ENCODE data around the gene SLC7A1.

Gene SLC7A1

DNA sequence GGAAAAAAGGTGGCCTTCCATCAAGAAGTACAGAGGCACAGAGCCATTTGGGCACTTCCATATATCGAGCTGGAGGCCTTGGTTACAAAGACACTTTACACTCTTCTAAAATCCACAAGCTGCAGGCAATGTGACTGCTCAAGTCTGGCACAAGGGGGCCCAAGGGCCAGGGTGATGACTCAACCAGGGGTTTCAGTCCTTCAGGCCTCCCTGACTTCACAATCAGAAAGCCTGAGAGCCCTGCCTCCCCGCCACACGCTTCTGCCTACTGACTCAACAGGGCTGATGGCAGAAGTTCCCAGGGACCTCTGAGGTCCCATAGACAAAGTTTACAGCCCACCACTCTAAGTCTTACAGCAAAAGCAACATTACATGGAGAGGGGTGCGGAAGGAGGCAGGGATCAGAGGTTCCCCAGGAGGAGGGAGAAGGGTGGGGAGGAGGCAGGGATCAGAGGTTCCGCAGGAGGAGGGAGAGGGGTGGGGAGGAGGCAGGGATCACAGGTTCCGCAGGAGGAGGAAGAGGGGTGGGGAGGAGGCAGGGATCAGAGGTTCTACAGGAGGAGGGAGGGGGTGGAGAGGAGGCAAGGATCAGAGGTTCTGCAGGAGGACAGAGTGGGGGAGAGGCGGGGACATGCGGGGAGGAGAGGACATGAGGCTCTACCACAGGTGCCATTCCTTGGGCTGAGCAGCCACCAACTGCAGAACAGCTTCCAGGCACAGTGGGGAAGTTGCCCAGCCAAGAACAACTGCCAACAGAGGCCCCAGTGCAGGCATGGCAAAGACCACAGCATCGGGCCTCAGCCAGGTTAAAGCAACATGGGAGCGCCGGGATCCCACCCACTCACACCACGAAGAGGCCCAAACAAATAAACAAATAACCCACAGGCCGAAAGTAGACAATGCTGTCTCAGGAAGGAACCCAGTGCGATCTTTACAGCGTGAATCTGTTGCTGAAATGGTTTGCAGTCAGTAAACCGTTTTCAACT is 52.0 kb downstream of the SLC7A1 start:
- no peaks in the 10 kb centered on the region for H3K27me3 ChIP-seq (ENCODE audit: control insufficient read depth in 2 of 2, insufficient read depth in 2 of 2, low read length in 2 of 2)
- H3K9ac ChIP-seq (ENCODE audit: low read depth in 1 of 2, low read length in 2 of 2): no peak overlapping the region
- H3K4me3 ChIP-seq (ENCODE audit: low read length in 2 of 2): no peak overlapping the region
- no peaks in the 10 kb centered on the region for H3K9me3 ChIP-seq (ENCODE audit: control insufficient read depth in 2 of 2, low read length in 2 of 2)
- H3K27ac ChIP-seq (ENCODE audit: low read depth in 2 of 2, low read length in 2 of 2): no peak overlapping the region
- peaks cover 7 to 9% of the 10 kb centered on the region in 2 donors for H3K4me1 ChIP-seq (ENCODE audit: control insufficient read depth in 2 of 2, insufficient read depth in 2 of 2, low read length in 2 of 2)
- H3K36me3 ChIP-seq (ENCODE audit: control insufficient read depth in 2 of 2, insufficient read depth in 2 of 2, low read length in 2 of 2): peaks cover 0 to 3% of the 10 kb centered on the region in 2 donors

DNA sequence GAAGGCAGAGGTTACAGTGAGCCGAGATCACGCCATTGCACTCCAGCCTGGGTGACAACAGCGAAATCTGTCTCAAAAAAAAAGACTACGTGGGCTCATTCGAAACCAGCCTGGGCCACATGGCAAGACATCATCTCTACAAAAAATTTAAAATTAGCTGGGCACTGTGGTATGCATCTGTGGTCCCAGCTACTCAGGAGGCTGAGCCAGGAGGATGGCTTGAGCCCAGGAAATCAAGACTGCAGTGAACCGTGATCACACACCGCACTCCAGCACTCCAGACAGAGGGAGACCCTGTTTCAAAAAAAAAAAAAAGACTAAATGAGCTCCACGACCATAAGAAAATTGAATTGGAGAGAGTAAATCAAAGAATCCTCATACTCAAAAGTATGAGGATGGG is 53.1 kb downstream of the SLC7A1 start:
- Histone ChIP-seq H3K27me3 (ENCODE audit: control insufficient read depth in 2 of 2, insufficient read depth in 2 of 2, low read length in 2 of 2) (no peaks in the 10 kb centered on the region), H3K4me1 (ENCODE audit: control insufficient read depth in 2 of 2, insufficient read depth in 2 of 2, low read length in 2 of 2) (peaks cover 0 to 4% of the 10 kb centered on the region in 2 donors)

DNA sequence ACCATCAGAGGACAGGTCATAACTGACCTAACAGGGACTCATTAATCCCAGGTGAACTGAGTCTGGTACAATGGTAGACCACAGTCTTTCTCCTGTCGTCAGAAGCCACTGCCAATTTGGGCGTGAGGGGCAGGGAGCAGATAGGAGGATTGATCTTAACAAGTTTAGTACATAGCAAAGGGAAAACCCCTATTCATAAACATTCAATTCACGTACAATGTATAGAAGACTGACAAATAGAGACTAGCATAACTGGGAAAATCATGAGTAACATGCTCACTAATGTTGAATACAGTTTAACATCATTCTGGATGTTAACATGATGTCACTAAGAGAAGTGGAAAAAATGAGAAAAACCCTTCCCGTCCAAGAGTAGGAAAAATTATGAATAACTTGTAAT is 54.1 kb downstream of the SLC7A1 start:
- peaks cover 0 to 3% of the 10 kb centered on the region in 2 donors for H3K36me3 ChIP-seq (ENCODE audit: control insufficient read depth in 2 of 2, insufficient read depth in 2 of 2, low read length in 2 of 2)
- no peak overlapping the region for H3K4me3 ChIP-seq (ENCODE audit: low read length in 2 of 2)
- no peaks in the 10 kb centered on the region for H3K27me3 ChIP-seq (ENCODE audit: control insufficient read depth in 2 of 2, insufficient read depth in 2 of 2, low read length in 2 of 2)
- no peak overlapping the region for H3K27ac ChIP-seq (ENCODE audit: low read depth in 2 of 2, low read length in 2 of 2)
- peaks cover 0 to 4% of the 10 kb centered on the region in 2 donors for H3K4me1 ChIP-seq (ENCODE audit: control insufficient read depth in 2 of 2, insufficient read depth in 2 of 2, low read length in 2 of 2)
- H3K9me3 ChIP-seq (ENCODE audit: control insufficient read depth in 2 of 2, low read length in 2 of 2): no peaks in the 10 kb centered on the region
- H3K9ac ChIP-seq (ENCODE audit: low read depth in 1 of 2, low read length in 2 of 2): no peak overlapping the region

More for the DNA sequence above, 53.1 kb downstream of the SLC7A1 start:
- Histone ChIP-seq H3K4me3 (ENCODE audit: low read length in 2 of 2) (no peak overlapping the region), H3K9ac (ENCODE audit: low read depth in 1 of 2, low read length in 2 of 2) (no peak overlapping the region), H3K9me3 (ENCODE audit: control insufficient read depth in 2 of 2, low read length in 2 of 2) (no peaks in the 10 kb centered on the region), H3K27ac (ENCODE audit: low read depth in 2 of 2, low read length in 2 of 2) (no peak overlapping the region), H3K36me3 (ENCODE audit: control insufficient read depth in 2 of 2, insufficient read depth in 2 of 2, low read length in 2 of 2) (peaks cover 0 to 3% of the 10 kb centered on the region in 2 donors)

GRCh38 chr13:29540799-29541198 is 54.7 kb downstream of the SLC7A1 start:
- H3K36me3 ChIP-seq (ENCODE audit: control insufficient read depth in 2 of 2, insufficient read depth in 2 of 2, low read length in 2 of 2): peaks cover 1 to 4% of the 10 kb centered on the region in 2 donors

DNA sequence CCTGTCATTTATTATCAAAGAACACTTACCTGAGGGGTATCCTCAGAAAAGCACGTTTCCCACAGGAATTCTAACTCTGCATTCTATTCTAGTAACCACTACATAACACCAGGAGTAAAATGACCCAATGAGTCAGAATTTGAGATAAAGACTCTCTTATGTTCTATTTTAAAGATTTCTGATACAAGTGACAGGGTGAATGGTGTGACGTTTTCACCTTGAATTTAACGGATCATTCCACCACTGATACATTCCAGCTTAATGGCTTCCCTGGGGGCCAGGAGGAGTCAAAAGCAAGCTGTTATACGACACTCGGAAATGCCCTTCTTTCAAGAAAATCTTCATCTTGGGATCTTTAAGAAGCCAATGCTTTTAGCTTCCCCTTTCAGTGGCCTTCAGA is 55.2 kb downstream of the SLC7A1 start:
- H3K4me3 ChIP-seq (ENCODE audit: low read length in 2 of 2): no peak overlapping the region
- H3K27ac ChIP-seq (ENCODE audit: low read depth in 2 of 2, low read length in 2 of 2): no peak overlapping the region

More at GRCh38 chr13:29540799-29541198, 54.7 kb downstream of the SLC7A1 start:
- Histone ChIP-seq H3K9me3 (ENCODE audit: control insufficient read depth in 2 of 2, low read length in 2 of 2) (no peaks in the 10 kb centered on the region), H3K4me3 (ENCODE audit: low read length in 2 of 2) (no peak overlapping the region), H3K27me3 (ENCODE audit: control insufficient read depth in 2 of 2, insufficient read depth in 2 of 2, low read length in 2 of 2) (no peaks in the 10 kb centered on the region), H3K9ac (ENCODE audit: low read depth in 1 of 2, low read length in 2 of 2) (no peak overlapping the region), H3K27ac (ENCODE audit: low read depth in 2 of 2, low read length in 2 of 2) (no peak overlapping the region), H3K4me1 (ENCODE audit: control insufficient read depth in 2 of 2, insufficient read depth in 2 of 2, low read length in 2 of 2) (peaks cover 0 to 4% of the 10 kb centered on the region in 2 donors)

GRCh38 chr13:29539856-29540255 is 55.6 kb downstream of the SLC7A1 start:
- H3K27me3 ChIP-seq (ENCODE audit: control insufficient read depth in 2 of 2, insufficient read depth in 2 of 2, low read length in 2 of 2): no peaks in the 10 kb centered on the region
- H3K4me3 ChIP-seq (ENCODE audit: low read length in 2 of 2): no peak overlapping the region
- H3K27ac ChIP-seq (ENCODE audit: low read depth in 2 of 2, low read length in 2 of 2): no peak overlapping the region
- H3K4me1 ChIP-seq (ENCODE audit: control insufficient read depth in 2 of 2, insufficient read depth in 2 of 2, low read length in 2 of 2): peaks cover 0 to 4% of the 10 kb centered on the region in 2 donors
- H3K36me3 ChIP-seq (ENCODE audit: control insufficient read depth in 2 of 2, insufficient read depth in 2 of 2, low read length in 2 of 2): peaks cover 3 to 4% of the 10 kb centered on the region in 2 donors
- no peak overlapping the region for H3K9ac ChIP-seq (ENCODE audit: low read depth in 1 of 2, low read length in 2 of 2)
- no peaks in the 10 kb centered on the region for H3K9me3 ChIP-seq (ENCODE audit: control insufficient read depth in 2 of 2, low read length in 2 of 2)

More for the DNA sequence above, 55.2 kb downstream of the SLC7A1 start:
- Histone ChIP-seq H3K4me1 (ENCODE audit: control insufficient read depth in 2 of 2, insufficient read depth in 2 of 2, low read length in 2 of 2) (peaks cover 0 to 4% of the 10 kb centered on the region in 2 donors), H3K9ac (ENCODE audit: low read depth in 1 of 2, low read length in 2 of 2) (no peak overlapping the region), H3K36me3 (ENCODE audit: control insufficient read depth in 2 of 2, insufficient read depth in 2 of 2, low read length in 2 of 2) (peaks cover 3 to 4% of the 10 kb centered on the region in 2 donors), H3K27me3 (ENCODE audit: control insufficient read depth in 2 of 2, insufficient read depth in 2 of 2, low read length in 2 of 2) (no peaks in the 10 kb centered on the region), H3K9me3 (ENCODE audit: control insufficient read depth in 2 of 2, low read length in 2 of 2) (no peaks in the 10 kb centered on the region)

DNA sequence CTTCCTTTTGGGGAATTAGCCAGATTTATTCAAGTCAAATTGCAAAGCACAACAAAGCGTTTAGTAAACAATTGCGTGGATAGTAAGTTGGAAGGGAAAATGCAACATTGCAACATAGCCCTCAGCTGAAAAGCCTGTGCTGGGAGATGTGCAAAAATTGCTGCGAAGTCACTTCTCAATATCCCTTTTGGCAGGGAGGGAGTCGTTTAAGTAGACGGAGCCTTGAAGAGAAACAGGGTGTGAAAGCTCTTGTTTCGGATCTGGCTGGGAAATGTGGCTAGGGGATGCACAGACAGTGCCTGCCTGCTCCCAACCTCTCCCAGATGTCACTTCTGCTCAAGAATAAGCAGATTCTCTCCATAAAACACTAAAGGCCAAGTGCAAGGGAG is 56.8 kb downstream of the SLC7A1 start:
- no peak overlapping the region for H3K9ac ChIP-seq (ENCODE audit: low read depth in 1 of 2, low read length in 2 of 2)
- H3K4me1 ChIP-seq (ENCODE audit: control insufficient read depth in 2 of 2, insufficient read depth in 2 of 2, low read length in 2 of 2): peaks cover 0 to 4% of the 10 kb centered on the region in 2 donors
- no peaks in the 10 kb centered on the region for H3K27me3 ChIP-seq (ENCODE audit: control insufficient read depth in 2 of 2, insufficient read depth in 2 of 2, low read length in 2 of 2)
- no peak overlapping the region for H3K27ac ChIP-seq (ENCODE audit: low read depth in 2 of 2, low read length in 2 of 2)
- H3K9me3 ChIP-seq (ENCODE audit: control insufficient read depth in 2 of 2, low read length in 2 of 2): no peaks in the 10 kb centered on the region
- no peak overlapping the region for H3K4me3 ChIP-seq (ENCODE audit: low read length in 2 of 2)
- peaks cover 3 to 4% of the 10 kb centered on the region in 2 donors for H3K36me3 ChIP-seq (ENCODE audit: control insufficient read depth in 2 of 2, insufficient read depth in 2 of 2, low read length in 2 of 2)

DNA sequence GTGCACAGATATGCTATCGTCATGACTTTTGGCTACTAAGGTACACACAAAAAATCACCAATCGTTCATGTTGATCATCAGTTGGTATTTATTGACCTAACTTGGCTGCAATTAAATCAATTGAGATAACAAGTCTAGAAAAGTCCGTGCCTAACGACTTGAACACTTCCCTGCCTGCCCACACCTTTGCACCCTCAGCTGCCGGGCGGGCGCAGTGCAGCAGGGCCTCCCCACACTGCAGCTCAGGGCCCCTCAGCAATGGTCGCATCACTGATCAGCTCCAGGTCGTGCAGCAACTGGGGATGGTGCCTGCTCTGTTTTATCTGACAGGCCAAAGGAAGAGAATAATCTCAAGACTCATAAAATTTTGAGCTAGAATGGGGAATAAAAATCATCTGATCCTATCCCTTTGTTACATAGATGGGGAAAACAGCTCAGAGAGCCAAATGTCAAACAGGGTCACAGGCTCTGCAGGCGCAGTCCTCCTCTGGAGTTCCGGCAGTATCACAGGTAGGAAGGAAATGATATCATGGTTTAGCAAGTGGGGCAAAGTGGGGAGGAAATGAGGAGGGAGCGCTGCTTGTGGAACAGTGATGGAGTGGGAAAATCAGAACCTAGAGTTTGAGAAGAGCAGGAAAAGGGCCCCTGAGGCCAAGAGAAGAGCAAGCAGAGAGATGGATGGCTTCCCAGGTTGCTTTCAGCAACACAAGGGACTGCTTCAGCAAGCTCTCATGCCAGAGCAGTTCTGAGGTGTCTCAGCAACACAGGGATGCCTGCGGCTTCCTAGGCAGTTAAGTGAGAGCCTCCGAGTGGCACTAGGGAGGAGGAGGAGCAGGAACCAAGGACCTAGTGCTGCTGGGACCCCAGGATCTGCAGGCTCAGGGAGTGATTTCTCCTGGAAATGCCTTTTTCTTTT is 57.5 kb downstream of the SLC7A1 start:
- Histone ChIP-seq H3K36me3 (ENCODE audit: control insufficient read depth in 2 of 2, insufficient read depth in 2 of 2, low read length in 2 of 2) (peaks cover 3 to 6% of the 10 kb centered on the region in 2 donors), H3K27ac (ENCODE audit: low read depth in 2 of 2, low read length in 2 of 2) (no peak overlapping the region), H3K4me1 (ENCODE audit: control insufficient read depth in 2 of 2, insufficient read depth in 2 of 2, low read length in 2 of 2) (peaks cover 0 to 4% of the 10 kb centered on the region in 2 donors), H3K4me3 (ENCODE audit: low read length in 2 of 2) (no peak overlapping the region), H3K9ac (ENCODE audit: low read depth in 1 of 2, low read length in 2 of 2) (no peak overlapping the region), H3K27me3 (ENCODE audit: control insufficient read depth in 2 of 2, insufficient read depth in 2 of 2, low read length in 2 of 2) (no peaks in the 10 kb centered on the region), H3K9me3 (ENCODE audit: control insufficient read depth in 2 of 2, low read length in 2 of 2) (no peaks in the 10 kb centered on the region)

GRCh38 chr13:29536853-29537252 is 58.6 kb downstream of the SLC7A1 start:
- H3K36me3 ChIP-seq (ENCODE audit: control insufficient read depth in 2 of 2, insufficient read depth in 2 of 2, low read length in 2 of 2): peaks cover 8 to 11% of the 10 kb centered on the region in 2 donors
- no peak overlapping the region for H3K4me3 ChIP-seq (ENCODE audit: low read length in 2 of 2)
- peaks cover 0 to 4% of the 10 kb centered on the region in 2 donors for H3K4me1 ChIP-seq (ENCODE audit: control insufficient read depth in 2 of 2, insufficient read depth in 2 of 2, low read length in 2 of 2)
- H3K27ac ChIP-seq (ENCODE audit: low read depth in 2 of 2, low read length in 2 of 2): no peak overlapping the region
- no peak overlapping the region for H3K9ac ChIP-seq (ENCODE audit: low read depth in 1 of 2, low read length in 2 of 2)
- H3K27me3 ChIP-seq (ENCODE audit: control insufficient read depth in 2 of 2, insufficient read depth in 2 of 2, low read length in 2 of 2): no peaks in the 10 kb centered on the region
- no peaks in the 10 kb centered on the region for H3K9me3 ChIP-seq (ENCODE audit: control insufficient read depth in 2 of 2, low read length in 2 of 2)

Data from mucosa of rectum (tissue), 2 donors.